HEK293 (cell line): Measurements from ENCODE around the gene SAT1.

ENCODE experiments used
- CTCF ChIP-seq: fragments of 450-650 bp; formaldehyde crosslinking; IDR thresholded peaks from 2 replicates; pipeline ENCODE4 v1.5.1; 2016; ENCODE audit warnings: missing biosample characterization, missing genetic modification characterization
- TRIM28 ChIP-seq: IDR thresholded peaks from 2 replicates; pipeline ENCODE4 v1.6.1; 2011; ENCODE audit warnings: low read length, control low read depth, borderline replicate concordance
- ZNF398 ChIP-seq: fragments of 450-650 bp; formaldehyde crosslinking; IDR thresholded peaks from 2 replicates; pipeline ENCODE4 v1.5.1; 2017; ENCODE audit warnings: missing biosample characterization, missing genetic modification characterization

GRCh38 chrX:23766650-23767551 is 16.1 kb upstream of the SAT1 start:
- no peak for TF ChIP-seq CTCF
- TF ChIP-seq ZNF398 (tag by site-specific recombination) = no peak
- no peak for TF ChIP-seq TRIM28
